C4-2B (cell line): Measurements from ENCODE around the gene HOXA6.

Source experiments
- ZFX ChIP-seq: fragments of 450-650 bp; IDR thresholded peaks from 2 replicates; pipeline ENCODE4 v1.6.1; 2017
- TF ChIP-seq, protein P1 (sequence below): fragments of 450-650 bp; conservative IDR thresholded peaks from 2 replicates; pipeline ENCODE4 v1.5.1; 2017; ENCODE audit warnings: mild to moderate bottlenecking

- TF ChIP-seq, protein P1, sequence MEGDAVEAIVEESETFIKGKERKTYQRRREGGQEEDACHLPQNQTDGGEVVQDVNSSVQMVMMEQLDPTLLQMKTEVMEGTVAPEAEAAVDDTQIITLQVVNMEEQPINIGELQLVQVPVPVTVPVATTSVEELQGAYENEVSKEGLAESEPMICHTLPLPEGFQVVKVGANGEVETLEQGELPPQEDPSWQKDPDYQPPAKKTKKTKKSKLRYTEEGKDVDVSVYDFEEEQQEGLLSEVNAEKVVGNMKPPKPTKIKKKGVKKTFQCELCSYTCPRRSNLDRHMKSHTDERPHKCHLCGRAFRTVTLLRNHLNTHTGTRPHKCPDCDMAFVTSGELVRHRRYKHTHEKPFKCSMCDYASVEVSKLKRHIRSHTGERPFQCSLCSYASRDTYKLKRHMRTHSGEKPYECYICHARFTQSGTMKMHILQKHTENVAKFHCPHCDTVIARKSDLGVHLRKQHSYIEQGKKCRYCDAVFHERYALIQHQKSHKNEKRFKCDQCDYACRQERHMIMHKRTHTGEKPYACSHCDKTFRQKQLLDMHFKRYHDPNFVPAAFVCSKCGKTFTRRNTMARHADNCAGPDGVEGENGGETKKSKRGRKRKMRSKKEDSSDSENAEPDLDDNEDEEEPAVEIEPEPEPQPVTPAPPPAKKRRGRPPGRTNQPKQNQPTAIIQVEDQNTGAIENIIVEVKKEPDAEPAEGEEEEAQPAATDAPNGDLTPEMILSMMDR, result no peak
- TF ChIP-seq ZFX, result no peak
These were observed 30.8 kb upstream of the HOXA6 start for GRCh38 chr7:27178366-27178765.
